NCI-H345 (cell line): ENCODE data around the gene PTTG1IP.

Experiments
- DNase-seq: peaks from one replicate; lab custom pipeline; 2025; lab: John Stamatoyannopoulos, UW

Gene PTTG1IP

GRCh38 chr21:44820851-44821250, 52.6 kb downstream of the PTTG1IP start:
- no peak for DNase-seq

- DNase-seq: no peak
Measured at GRCh38 chr21:44819283-44820243, 53.9 kb downstream of the PTTG1IP start.

DNA sequence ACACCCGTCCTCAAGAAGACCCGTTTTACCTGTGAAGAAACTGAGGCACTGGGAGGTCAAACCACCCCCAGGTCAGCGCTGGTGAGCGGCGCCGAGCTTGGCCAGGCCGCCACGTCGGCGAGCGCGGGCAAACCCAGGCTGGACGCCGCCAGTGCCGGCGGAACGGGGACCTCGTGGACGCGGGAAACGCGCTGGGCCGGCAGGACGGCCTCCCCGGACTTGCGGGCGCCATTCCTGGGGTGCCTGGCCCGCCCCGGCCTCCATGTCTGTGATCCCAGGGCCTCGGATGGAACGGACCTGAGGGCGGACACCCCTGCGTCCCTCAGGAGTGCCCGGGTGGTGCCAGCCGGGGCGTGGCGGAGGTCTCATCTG, 54.9 kb downstream of the PTTG1IP start:
- no peak for DNase-seq

DNA sequence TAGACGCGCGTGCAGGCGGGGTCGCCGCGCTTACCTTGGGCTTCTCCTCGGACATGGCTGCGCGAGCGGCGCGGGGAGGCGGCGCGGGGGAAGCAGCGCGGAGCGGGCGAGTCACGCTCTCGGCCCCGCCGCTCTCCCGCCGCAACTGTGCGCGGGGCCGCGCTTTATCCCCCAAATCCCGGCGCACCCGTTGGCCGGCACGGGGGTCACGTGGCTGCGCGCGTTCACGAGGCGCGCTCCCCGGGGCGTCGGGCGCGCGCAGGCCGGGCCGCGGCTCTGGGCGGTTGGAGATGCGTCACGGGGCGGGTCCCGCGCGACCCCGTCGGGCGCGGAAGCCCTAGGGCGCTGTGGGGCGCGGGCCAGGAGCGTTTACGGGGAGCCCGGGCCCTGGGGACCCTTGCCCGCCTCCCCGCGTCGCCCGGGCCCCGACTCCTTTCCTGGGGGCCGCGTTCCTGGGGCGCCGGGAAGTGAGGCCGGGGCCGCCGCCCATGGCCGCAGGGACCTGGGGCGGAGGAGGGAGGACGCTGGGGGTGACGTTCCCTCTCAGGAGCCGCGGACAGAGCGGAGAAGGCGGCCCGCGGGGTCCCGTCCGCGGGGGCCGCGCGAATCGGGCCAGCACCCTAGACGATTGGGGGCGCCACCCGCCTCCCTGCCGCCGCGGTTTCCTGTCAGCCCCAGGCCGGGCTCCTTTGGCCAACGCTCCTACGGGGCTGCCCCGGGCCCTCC, 55.4 kb downstream of the PTTG1IP start, which contains the start of gene SUMO3:
Gene SUMO3, minus strand, starts transcription at position 149 of the 726 bp plus-strand sequence. Its CDS starts 94 bp downstream, at position 55.
- peak; percentile 89 for DNase-seq

- peak; percentile 92 for DNase-seq
Measured at GRCh38 chr21:44817506-44817880, 56.0 kb downstream of the PTTG1IP start.

- no peak for DNase-seq
Measured at GRCh38 chr21:44816761-44817505, 56.6 kb downstream of the PTTG1IP start.

GRCh38 chr21:44815852-44816628, 57.5 kb downstream of the PTTG1IP start:
- no peak for DNase-seq

DNA sequence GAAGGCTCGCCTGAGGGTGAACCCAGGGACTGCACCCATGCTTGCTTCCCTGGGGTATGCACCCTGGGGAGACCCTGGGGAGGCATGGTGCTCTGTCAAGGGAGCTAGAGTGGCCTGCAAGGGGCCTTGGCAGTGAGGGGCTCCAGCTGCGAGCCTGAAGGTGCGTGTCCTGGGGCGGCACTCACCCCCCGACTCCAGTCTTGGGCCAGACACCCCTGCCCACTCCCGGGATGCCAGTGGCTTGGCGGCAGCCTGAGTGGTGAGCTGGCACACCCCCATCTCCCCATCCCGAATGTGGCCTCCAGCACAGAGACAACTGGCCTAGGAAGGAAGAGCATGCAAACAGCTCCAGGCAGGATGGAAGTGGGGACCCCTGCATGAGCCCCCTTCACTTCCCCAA, 58.3 kb downstream of the PTTG1IP start:
- DNase-seq: no peak

DNA sequence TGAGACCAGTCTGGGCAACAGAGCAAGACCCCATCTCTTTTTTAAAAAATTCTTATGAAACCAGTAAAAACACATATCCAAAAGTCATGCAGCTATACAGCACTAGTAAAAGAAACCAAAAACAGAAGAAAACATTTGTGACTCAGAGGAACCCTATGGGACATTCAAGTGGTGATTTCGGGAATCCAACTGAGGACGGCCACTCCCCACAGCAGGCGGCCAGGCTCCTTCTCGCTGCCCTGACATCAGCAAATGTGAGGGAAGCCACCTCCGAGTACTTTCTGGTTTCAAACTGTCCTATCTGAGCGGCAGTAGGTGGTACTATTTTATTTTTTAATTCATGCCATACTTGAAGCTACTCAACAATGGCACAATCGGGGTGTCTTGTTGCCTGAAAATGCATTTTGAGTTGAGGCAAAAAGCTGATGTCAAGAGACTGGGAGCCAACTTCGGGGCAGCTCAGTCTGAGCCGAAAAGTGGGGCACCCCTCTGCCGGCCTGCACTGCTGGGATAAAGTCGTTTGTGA, 58.9 kb downstream of the PTTG1IP start:
- no peak for DNase-seq

DNA sequence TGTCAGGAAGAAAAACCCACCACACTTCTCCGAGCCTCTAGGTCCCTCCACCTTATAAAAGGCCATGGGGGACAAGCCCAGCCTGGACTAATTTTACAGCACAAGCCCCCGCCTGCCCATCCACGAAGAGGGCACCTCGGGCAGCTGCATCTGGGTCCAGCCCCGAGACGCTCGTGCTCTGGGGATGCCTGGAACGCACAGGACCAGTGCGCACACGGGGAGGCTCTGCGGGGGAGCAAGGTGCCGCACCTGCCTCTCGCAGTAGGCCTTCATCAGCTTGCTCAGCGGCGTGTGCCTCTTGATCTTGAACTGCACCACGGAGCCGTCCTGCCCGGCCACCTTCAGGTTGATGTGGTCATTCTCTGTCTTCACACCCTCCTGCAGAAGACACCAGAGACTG, 59.8 kb downstream of the PTTG1IP start:
- DNase-seq: no peak

DNA sequence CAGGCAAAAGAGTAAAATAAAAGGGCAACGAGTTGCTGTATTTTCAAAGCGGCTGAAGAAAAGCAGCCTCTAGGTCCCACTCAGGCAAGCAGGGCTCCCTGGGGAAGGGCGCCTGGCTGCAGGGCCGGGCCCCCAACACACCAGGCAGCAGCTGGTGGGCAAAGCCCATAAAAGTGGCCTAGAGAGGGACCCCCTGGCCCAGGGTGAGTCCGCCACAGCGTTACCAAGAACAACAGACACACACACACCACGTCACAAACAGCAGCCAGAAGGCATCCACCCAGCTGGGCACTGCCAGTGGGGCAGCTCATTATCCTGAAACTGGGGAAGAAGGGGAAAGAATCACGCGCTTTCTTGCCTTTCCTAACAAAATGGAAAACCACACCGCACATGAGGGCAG, 60.3 kb downstream of the PTTG1IP start:
- DNase-seq: no peak

DNA sequence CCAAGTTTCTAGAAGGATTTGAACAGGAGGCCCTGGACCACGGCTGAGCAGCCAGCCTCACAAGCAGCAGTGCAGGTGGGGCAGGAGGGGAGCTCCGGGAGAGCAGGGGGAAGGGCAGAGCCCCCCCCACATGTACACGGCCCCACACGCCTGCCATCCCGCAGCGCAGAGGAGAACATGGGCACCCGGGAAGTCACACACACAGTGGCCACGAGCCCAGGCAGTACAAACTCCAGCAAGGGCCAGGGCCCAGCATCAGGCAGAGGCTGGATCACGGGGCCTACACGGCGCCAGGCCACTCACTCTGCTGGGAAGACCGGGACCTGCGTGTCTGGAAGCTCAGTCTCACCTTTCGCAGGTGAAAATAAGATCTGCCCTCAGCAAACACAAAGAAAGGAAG, 60.9 kb downstream of the PTTG1IP start:
- DNase-seq: no peak

GRCh38 chr21:44810779-44811178, 62.7 kb downstream of the PTTG1IP start:
- no peak for DNase-seq

GRCh38 chr21:44805859-44806258, 67.6 kb downstream of the PTTG1IP start:
- no peak for DNase-seq

DNA sequence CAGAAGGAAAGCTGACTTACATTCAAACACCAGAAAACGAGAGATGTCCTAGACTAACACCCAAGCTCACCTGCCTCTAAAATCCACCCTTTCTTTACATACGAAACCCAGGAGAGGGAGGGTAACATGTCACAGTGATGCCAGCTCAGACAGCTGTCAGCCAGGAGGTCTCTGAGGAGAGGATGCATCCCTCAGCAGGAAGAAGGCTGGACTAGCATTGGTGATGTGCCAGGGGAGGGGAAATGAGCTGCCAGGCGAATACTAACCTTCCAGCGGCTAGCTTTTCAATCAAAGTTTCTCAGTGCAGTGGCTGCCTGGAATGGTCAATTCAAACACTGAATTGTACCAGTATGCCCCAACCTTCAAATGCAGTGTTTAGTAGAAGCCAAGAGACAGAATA, 68.3 kb downstream of the PTTG1IP start:
- DNase-seq: no peak

DNA sequence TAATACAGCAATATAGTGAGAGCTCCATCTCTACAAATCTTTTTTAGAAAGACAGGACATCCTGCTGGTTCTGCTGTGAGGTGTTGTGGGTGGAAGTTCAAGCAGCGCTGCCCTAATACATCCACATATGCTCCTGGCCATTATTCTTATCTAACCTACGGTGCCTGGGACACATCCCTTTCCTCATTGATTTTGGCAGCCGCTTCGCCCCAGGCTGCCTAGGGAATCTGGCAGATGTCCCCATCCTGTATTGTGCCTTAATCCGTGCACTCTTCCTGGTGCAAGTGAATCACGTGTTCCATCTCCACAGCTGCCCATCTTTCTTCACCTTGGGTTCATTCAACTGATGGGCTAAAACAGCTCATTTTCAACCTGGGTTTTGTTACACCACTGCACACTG, 68.7 kb downstream of the PTTG1IP start:
- DNase-seq: no peak

- no peak for DNase-seq
Measured at GRCh38 chr21:44803651-44804050, 69.8 kb downstream of the PTTG1IP start.

- no peak for DNase-seq
Measured at GRCh38 chr21:44802396-44803153, 70.9 kb downstream of the PTTG1IP start.

DNA sequence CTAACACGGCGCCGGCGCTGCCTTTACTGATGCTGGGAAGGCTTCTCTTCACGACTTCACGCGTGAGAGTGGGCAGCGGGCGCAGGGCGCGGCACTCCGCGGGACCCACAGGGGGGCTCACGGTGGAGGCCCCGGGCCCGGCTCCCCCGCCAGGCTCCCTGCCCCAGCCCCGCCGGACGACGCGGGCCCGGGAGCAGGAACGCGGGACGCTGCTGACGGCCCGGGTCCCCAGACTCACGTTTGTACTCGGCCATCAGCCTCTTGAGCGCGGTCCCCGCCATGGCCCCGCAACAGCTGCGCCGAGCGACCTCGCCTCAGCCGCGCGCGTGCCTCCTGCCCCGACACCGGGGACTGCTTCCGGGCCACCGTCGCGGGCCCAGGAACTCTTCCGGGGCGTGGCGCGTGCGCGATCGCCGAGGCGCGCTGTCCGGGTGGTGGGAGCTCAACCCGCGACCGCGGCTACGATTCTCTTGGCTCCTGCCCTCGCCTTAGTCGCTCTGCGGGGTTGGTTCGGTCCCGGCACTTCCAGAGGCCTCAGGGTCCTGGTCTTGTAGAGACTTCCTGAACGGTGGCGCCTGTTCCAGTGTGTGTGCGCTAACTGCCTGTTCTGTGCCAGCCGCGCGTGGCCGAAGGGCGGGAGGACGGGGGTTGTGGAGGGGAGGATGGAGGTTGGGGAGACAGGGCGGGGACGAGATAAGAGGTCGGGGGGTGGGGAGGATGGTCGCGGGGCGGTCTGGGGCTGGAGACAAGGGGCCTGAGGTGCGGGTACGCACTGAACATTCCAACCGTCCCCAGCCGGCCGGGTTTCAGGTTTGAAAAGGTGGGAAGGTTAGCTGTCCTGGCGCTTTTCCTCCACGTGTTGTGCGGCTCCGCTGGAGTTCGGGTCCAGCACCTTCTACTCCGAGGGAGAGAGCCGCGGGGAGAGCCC, 71.8 kb downstream of the PTTG1IP start, which contains the start of gene UBE2G2:
Gene UBE2G2, minus strand, starts transcription at position 353 of the 928 bp plus-strand sequence. Its CDS starts 72 bp downstream, at position 281.
- peak; percentile 87 for DNase-seq
